HTR-8/SVneo (cell line): Measurements from ENCODE around the gene POGK.
A peak's percentile ranks its signal among the peaks of the same experiment; 100 is the strongest.
"Not testable (repeated sequence)": the region's sequence is repeated elsewhere in the genome, so short reads cannot be mapped to it uniquely, and the experiment has no call there.

Experiments used
- DNase-seq: peaks from one replicate; pipeline ENCODE4 v3.0.0; 2011; ENCODE audit warnings: low spot score, mixed read lengths; ENCODE audit not compliant: insufficient read length
- FAIRE-seq: peaks from 2 replicates; lab custom pipeline; 2011; peaks lifted over from hg19 to GRCh38; lab: Jason Lieb, UNC

POGK gene

DNA sequence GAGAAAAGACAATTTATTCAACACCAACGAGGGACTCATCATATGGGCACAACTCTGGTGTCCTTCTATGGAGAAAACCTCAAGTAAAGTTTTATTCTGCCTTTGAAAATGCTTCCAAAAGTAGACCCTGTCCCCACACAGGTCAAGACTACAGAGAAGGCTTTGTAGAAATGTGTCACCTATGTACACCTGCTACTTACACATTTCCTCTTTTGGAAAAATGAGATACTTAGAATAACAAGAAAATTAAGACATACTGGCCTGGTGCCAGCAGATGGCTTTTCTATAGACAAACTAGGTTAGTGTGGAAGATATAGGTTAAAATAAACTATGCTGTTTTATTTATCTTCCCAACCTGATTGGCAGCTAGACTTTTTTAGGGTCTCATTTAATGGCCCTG lies 13.6 kb downstream of the POGK start:
- DNase-seq: no peak
- FAIRE-seq: no peak

- DNase-seq: no peak
- no peak for FAIRE-seq
Measured at GRCh38 chr1:166855558-166855957, 16.3 kb downstream of the POGK start.

- FAIRE-seq (no peak), DNase-seq (no peak)
Measured at GRCh38 chr1:166857995-166858394, 18.7 kb downstream of the POGK start.

GRCh38 chr1:166858726-166859419 lies 19.6 kb downstream of the POGK start:
- DNase-seq: no peak
- FAIRE-seq: no peak

GRCh38 chr1:166859597-166859996 lies 20.3 kb downstream of the POGK start:
- no peak for FAIRE-seq

GRCh38 chr1:166865926-166866325 lies 26.7 kb downstream of the POGK start:
- FAIRE-seq (no peak), DNase-seq (no peak)

More at GRCh38 chr1:166859597-166859996, 20.3 kb downstream of the POGK start:
- no peak for DNase-seq

- FAIRE-seq (no peak), DNase-seq (no peak)
Measured at GRCh38 chr1:166868639-166869038, 29.4 kb downstream of the POGK start.

- FAIRE-seq: no peak
Measured at GRCh38 chr1:166869318-166870099, 30.2 kb downstream of the POGK start.

DNA sequence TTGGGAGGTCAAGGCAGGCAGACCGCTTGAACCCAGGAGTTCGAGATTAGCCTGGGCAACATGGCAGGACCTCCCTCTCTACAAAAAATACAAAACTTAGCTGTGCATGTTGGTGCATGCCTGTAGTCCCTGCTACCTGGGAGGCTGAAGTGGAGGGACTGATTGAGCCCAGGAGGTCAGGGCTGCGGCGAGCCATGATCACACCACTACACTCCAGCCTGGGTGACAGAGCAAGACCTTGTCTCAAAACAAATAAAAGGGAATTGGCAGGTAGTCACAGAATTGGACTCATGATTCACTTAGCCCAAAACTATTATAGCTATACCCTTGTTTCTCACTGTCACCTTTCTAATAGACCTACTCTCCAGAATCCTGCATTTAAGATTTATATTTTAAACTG lies 31.3 kb downstream of the POGK start:
- DNase-seq (no peak), FAIRE-seq (no peak)

More at GRCh38 chr1:166869318-166870099, 30.2 kb downstream of the POGK start:
- no peak for DNase-seq

GRCh38 chr1:166874464-166874863 lies 35.2 kb downstream of the POGK start:
- no peak for DNase-seq
- FAIRE-seq: no peak

DNA sequence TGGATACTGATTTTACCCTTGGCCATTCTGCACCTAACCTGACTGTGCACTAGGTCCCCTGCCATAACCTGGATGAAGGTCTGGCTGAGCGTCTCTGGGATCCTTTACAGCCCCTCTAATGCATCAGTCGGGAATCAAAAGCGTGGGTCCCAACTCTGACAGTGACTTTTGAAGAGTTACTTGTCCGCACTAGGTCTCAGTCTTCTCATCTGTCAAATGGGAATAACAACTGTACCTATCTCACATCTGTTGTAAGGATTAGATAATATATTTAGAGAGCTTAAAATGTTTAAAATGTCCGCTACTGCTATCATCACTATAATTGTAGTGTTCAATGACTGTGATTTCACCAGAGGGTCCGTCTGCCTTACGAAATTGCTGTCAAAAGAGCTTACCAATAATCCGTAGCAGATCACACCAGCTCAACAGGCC lies 36.0 kb downstream of the POGK start:
- no peak for DNase-seq
- FAIRE-seq: no peak

- FAIRE-seq (peak; percentile 83), DNase-seq (peak; percentile 90)
Measured at GRCh38 chr1:166875734-166876539, 36.7 kb downstream of the POGK start, which contains the start of gene TADA1. Gene TADA1, minus strand, starts transcription at chr1:166876264. Its CDS starts 31 bp downstream, at chr1:166876233.

DNA sequence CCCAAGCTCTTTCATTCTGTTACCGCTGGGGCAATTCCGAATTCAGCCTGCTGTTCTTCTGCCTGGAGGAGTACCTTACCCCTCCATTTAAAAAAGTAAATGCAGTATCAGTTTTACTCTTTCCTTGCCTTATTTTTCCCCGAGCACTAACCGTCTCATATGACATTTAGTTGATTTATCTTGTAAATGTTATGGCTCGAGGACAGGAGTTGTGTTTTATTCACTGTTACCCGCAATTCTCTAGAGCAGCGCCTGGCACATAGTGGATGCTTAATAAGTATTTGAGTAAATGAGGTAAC lies 37.2 kb downstream of the POGK start:
- no peak for DNase-seq
- no peak for FAIRE-seq

DNA sequence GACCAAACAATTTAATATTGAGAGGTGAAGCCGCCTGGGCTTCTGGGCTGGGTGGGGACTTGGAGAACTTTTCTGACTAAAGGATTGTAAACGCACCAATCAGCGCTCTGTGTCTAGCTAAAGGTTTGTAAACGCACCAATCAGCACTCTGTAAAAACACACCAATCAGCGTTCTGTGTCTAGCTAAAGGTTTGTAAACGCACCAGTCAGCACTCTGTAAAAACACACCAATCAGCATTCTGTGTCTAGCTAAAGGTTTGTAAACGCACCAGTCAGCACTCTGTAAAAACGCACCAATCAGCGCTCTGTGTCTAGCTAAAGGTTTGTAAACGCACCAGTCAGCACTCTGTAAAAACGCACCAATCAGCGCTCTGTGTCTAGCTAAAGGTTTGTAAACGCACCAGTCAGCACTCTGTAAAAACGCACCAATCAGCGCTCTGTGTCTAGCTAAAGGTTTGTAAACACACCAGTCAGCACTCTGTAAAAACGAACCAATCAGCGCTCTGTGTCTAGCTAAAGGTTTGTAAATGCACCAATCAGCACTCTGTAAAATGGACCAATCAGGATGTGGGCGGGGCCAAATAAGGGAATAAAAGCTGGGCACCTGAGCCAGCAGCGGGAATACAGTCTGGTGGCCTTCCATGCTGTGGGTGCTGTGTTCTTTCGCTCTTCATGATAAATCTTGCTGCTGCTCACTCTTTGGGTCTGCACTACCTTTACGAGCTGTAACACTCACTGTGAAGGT lies 39.1 kb downstream of the POGK start:
- not testable (repeated sequence) for FAIRE-seq, DNase-seq

- FAIRE-seq (no peak), DNase-seq (no peak)
Measured at GRCh38 chr1:166882893-166883292, 43.6 kb downstream of the POGK start.

- no peak for FAIRE-seq
- DNase-seq: no peak
Measured at GRCh38 chr1:166884040-166884642, 44.9 kb downstream of the POGK start.

GRCh38 chr1:166884971-166885370 lies 45.7 kb downstream of the POGK start:
- DNase-seq (no peak), FAIRE-seq (no peak)

GRCh38 chr1:166888373-166889111 lies 49.3 kb downstream of the POGK start:
- no peak for FAIRE-seq
- no peak for DNase-seq

- DNase-seq (no peak), FAIRE-seq (no peak)
Measured at GRCh38 chr1:166889776-166890175, 50.5 kb downstream of the POGK start.
